ENCODE data around the gene CD40.

The CD40 gene

GRCh38 chr20:46151936-46152335 is 33.8 kb downstream of the CD40 start:
- DNase-seq, result no peak

DNA sequence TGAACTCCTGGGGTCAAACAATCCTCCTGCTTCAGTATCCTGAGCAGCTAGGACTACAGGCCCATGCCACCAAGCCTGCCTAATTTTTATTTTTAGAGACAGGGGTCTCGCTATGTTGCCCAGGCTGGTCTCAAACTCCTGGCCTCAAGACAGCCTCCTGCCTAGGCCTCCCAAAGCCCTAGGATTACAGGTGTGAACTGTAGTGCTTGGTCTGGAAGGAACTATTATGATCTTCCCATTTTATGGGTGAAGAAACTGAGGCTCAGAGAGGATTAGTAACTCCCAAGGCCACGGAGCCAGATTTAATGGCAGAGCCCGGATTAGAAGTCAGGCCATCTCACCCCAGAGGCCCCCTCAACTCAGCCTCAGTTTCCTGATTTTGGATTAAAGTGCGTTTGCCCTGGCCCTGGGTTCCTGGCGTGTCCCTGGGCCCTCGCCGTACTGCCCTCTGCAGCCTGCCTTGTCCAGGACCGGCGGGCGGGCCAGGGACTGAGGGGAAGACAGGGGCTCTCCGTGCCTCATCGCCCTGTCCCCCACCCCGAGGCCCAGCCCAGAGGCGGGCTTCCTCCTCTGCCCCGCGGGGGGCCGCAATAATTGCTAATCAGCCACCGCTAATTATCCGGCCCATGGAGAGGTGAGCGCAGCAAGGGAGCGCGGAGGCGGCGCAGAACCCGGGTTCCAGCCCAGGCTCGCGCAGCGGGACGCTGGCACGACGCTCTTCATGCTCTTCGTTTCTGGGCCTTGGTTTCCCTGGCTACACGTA is 34.9 kb downstream of the CD40 start:
- no peak for DNase-seq

- no peak for DNase-seq
These were observed 36.2 kb downstream of the CD40 start for GRCh38 chr20:46154305-46154704.

- no peak for DNase-seq
These were observed 36.7 kb downstream of the CD40 start for GRCh38 chr20:46154796-46155195.

DNA sequence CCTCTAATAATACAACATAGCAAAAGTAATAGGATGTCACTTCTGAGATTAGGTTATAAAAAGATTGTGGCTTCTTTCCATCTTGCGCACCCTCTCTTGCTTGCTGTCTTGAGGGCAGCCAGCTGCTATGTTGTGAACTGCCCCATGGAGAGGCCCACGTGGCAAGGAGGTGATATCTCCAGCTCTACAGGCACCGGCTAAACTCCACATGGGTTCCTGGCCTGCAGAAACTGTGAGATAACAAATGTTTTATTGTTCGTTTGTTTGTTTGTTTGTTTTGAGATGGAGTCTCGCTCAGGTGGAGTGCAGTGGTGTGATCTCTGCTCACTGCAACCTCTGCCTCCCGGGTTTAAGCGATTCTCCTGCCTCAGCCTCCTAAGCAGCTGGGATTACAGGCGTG is 38.0 kb downstream of the CD40 start:
- DNase-seq, result no peak

GRCh38 chr20:46157076-46157592 is 39.0 kb downstream of the CD40 start:
- no peak for DNase-seq

DNA sequence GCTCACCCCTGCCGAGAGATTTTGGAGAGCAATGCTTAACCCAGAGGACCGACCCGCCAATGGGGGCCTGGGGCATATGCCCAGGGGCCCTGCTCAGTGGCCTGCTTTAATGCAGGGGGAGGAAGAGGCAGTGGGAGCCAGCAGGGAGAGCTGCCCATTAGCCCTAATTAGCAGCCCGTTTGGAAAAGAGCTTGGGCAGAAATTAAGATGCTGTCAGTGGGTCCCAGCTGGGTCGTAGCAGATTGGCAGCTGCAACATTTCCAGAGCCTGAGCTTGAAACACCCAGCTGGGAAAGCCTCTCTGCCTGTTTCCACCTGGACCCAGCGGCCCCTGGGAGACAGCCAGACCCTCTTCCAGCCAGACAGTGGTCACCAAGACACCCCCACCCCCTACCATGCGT is 39.5 kb downstream of the CD40 start:
- DNase-seq, result no peak

GRCh38 chr20:46158476-46158987 is 40.4 kb downstream of the CD40 start:
- DNase-seq, result no peak

DNA sequence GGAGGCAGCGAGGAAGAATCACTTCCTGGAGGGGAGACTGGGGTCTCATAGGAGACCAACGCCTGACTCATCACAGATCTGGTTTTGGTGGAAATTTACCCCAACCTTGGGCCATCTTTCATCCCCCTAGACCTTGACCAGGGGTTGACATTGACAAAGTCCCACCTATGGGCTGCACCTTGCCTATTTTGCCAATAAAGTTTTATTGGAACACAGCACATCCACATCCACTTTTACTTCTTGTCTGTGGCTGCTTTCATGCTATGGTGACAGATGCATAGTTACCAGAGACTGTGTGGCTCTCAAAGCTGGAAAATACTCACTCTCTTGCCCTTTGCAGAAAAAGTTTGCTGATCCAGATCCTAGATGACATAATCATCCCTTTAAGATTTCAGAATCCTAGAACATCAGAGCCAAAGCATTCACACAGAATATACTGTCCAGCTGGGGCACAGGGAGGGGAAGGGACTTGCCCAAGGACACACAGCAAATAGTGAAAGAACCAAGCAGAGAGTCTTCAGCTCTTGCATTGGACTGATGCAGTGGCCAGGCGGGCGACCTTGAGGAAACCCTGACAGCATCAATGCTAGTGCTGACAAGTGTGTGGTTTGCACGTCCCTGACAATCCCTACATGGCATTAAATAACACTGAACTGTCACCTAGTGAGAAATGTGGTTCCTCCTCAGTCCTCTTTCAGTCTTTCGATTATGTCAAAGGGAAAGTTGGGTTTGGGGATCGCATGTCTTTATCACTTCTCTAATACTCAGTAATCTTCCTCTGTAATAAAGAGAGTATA is 41.2 kb downstream of the CD40 start:
- DNase-seq, result no peak

- DNase-seq, result no peak
These were observed 42.5 kb downstream of the CD40 start for GRCh38 chr20:46160661-46161060.

DNA sequence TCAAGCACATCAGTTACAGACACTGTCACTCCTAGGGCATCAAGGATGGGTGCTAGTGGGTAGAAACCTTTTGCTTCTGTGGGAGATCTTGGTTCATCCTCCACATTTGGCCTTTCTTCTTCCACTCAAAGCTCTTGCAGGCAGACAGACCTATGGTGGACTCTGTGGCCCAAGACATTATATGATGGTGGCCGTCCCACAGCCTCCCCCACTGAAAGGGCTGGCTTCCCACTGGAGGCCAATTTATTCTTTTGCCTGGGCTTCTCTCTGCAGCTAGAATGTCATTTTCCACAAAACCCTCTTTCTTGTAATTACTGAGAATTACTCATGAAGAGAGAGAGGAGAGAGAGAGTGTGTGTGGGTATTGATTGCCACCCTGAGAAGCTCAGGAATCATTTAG is 43.8 kb downstream of the CD40 start:
- no peak for DNase-seq

GRCh38 chr20:46164254-46164653 is 46.1 kb downstream of the CD40 start:
- DNase-seq, result no peak

DNA sequence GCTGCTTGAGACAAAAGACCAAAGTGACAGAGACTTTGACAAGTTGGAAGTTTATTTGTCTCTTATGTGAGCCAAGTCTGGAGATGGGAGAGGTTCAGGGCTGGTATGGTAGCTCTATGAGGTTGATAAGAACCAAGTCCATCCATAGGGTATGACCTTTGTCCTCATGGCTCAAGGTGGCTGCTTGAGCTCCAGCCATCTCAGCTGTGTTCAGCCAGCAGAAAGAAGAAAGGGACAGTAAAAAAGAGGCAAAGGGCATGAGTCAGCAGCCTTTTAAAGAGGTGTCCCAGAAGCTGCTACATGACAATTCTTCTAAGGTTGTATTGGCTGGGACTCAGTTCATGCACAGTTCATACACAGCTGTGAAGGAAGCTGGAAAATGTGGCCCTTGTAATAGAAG is 49.0 kb downstream of the CD40 start:
- no peak for DNase-seq

GRCh38 chr20:46168438-46168837 is 50.3 kb downstream of the CD40 start:
- DNase-seq, result no peak

- no peak for DNase-seq
These were observed 51.4 kb downstream of the CD40 start for GRCh38 chr20:46169245-46170171.

GRCh38 chr20:46171476-46171875 is 53.4 kb downstream of the CD40 start:
- no peak for DNase-seq

DNA sequence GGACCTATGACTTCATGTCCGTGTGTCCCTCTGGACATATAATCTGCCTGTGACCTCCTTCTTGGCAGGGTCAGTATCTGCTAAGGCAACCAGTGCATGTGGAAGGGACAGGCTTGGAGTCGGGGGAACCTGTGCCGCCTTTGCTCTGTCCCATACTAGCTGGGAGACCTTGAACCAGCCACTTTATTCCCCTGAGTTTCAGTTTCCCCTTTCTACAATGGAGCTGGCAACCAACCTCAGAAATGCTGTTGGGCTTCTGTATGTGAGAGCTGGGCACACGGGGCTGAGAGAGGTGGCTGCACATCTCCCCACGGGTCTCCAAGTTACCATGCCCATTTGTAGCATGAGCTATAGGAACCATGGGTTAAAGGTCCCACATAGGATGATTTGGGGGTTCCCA is 53.8 kb downstream of the CD40 start:
- no peak for DNase-seq

DNA sequence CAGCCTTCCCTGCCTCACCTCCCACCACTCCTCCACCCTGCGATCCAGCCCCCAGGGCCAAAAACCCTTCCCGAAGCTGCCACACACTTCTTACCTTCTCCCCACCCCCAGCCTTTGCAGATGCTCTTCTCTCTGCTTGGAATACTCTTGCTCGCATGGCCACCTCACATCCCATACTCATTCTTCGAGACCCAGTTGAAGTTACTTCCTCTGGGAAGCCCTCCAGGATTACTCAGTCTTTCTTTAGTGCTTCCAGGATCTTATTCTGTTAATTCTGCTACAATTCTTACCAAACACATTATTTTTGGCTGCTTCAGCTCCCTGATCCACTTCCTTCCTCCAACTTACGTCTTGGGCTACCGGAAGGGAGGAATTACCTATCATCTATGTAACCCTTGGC is 54.3 kb downstream of the CD40 start:
- DNase-seq, result no peak

GRCh38 chr20:46172961-46173536 is 54.9 kb downstream of the CD40 start:
- no peak for DNase-seq

- DNase-seq, result no peak
These were observed 55.7 kb downstream of the CD40 start for GRCh38 chr20:46173652-46174468.

DNA sequence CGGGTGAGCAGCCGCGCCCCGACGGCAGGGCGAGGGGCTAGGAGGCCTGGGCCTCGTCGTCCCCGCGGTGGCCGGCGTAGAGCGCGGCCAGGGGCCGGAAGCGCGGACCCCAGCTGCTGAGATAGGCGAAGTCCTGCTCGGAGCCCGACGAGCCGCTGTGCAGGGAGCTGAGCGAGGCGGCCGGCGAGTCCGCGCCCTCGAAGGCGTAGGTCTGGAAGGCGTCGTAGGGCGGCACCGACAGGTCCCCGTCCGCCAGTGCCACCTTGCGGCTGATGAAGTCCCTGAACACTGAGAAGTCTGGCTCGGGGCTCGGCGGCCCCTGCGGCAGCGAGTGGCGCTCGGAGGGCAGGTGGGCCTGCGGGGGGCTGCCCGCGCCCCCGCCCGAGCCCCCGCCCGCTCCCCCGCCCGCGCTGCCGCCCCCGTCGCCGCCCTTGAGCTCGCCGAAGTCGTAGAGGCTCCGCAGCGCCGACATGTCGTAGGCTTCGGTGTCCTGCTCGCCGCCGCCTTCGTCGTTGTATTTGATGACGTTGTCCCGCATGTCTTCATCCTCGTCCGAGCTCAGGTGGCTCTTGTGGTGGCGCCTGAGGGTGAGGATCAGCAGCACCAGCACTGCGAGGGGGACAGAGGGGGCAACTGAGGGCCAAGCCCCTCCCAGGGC is 56.5 kb downstream of the CD40 start:
- DNase-seq, result no peak
